Raji (cell line): ENCODE measurements around the gene PPIL1.

Experiments used
- POLR2A ChIP-seq: IDR thresholded peaks from 2 replicates; pipeline ENCODE4 v1.6.1; 2011; ENCODE audit warnings: low read depth, low read length, control low read depth; ENCODE audit not compliant: insufficient read depth

Gene PPIL1

GRCh38 chr6:36874443-36875249 is at the start of gene PPIL1:
Gene PPIL1 (minus strand): TSS chr6:36874803. CDS start chr6:36874772, 31 bp downstream.
- peak; percentile 65 for TF ChIP-seq POLR2A

- no peak for TF ChIP-seq POLR2A
Measured at GRCh38 chr6:36924131-36924530, 49.5 kb upstream of the PPIL1 start.

- TF ChIP-seq POLR2A, result no peak
Measured at GRCh38 chr6:36920546-36920945, 45.9 kb upstream of the PPIL1 start.

GRCh38 chr6:36920049-36920448 is 45.4 kb upstream of the PPIL1 start:
- no peak for TF ChIP-seq POLR2A

GRCh38 chr6:36917541-36918193 is 43.1 kb upstream of the PPIL1 start:
- no peak for TF ChIP-seq POLR2A

- TF ChIP-seq POLR2A, result no peak
Measured at GRCh38 chr6:36916126-36916525, 41.5 kb upstream of the PPIL1 start.

GRCh38 chr6:36915599-36915998 is 41.0 kb upstream of the PPIL1 start:
- no peak for TF ChIP-seq POLR2A

GRCh38 chr6:36914227-36914794 is 39.7 kb upstream of the PPIL1 start:
- no peak for TF ChIP-seq POLR2A

- no peak for TF ChIP-seq POLR2A
Measured at GRCh38 chr6:36913082-36913481, 38.5 kb upstream of the PPIL1 start.

- TF ChIP-seq POLR2A, result no peak
Measured at GRCh38 chr6:36912586-36912985, 38.0 kb upstream of the PPIL1 start.

GRCh38 chr6:36912030-36912454 is 37.4 kb upstream of the PPIL1 start:
- TF ChIP-seq POLR2A, result no peak

- no peak for TF ChIP-seq POLR2A
Measured at GRCh38 chr6:36908747-36909146, 34.1 kb upstream of the PPIL1 start.

- TF ChIP-seq POLR2A, result no peak
Measured at GRCh38 chr6:36907781-36908180, 33.2 kb upstream of the PPIL1 start.

GRCh38 chr6:36906539-36907325 is 32.1 kb upstream of the PPIL1 start:
- no peak for TF ChIP-seq POLR2A

- no peak for TF ChIP-seq POLR2A
Measured at GRCh38 chr6:36904851-36905393, 30.3 kb upstream of the PPIL1 start.
